Activated CD4-positive, CD25-positive, alpha-beta regulatory T cell treated with anti-CD3 and anti-CD28 coated beads, Interleukin-2, amount 50 U/mL, for 24 hours (primary cell): Measurements from ENCODE around the gene TIPRL.

Source experiments
- ATAC-seq, 2 donors: fragments of 150-1000 bp; cut with Tn5 transposase; one replicate each; pipeline ENCODE4 v1.10.0; 2021; ENCODE audit warnings: mild to moderate bottlenecking in 1 of 2, moderate library complexity in 1 of 2

TIPRL gene

GRCh38 chr1:168217664-168218063 lies 38.9 kb downstream of the TIPRL start:
- no peak for ATAC-seq

GRCh38 chr1:168218658-168219057 lies 39.9 kb downstream of the TIPRL start:
- no peak for ATAC-seq

GRCh38 chr1:168220470-168220871 lies 41.7 kb downstream of the TIPRL start:
- no peak for ATAC-seq

GRCh38 chr1:168221275-168221674 lies 42.5 kb downstream of the TIPRL start:
- ATAC-seq: no peak

GRCh38 chr1:168223261-168223660 lies 44.5 kb downstream of the TIPRL start:
- no peak for ATAC-seq

- no peak for ATAC-seq
Observed at GRCh38 chr1:168223681-168224540, 45.1 kb downstream of the TIPRL start.

- ATAC-seq: no peak
Observed at GRCh38 chr1:168224991-168225390, 46.2 kb downstream of the TIPRL start.

- ATAC-seq: peak; percentile 96 to 97
Observed at GRCh38 chr1:168225476-168226190, 46.9 kb downstream of the TIPRL start, which contains the start of gene SFT2D2. TSS of gene SFT2D2 (plus strand) at chr1:168226004. CDS start at chr1:168226080, 76 bp downstream.

GRCh38 chr1:168227620-168228019 lies 48.9 kb downstream of the TIPRL start:
- ATAC-seq: no peak

GRCh38 chr1:168229893-168230292 lies 51.1 kb downstream of the TIPRL start:
- ATAC-seq: no peak

- ATAC-seq: no peak
Observed at GRCh38 chr1:168230709-168231108, 51.9 kb downstream of the TIPRL start.

GRCh38 chr1:168234846-168235547 lies 56.2 kb downstream of the TIPRL start:
- ATAC-seq: peak; percentile 65 to 69

- no peak for ATAC-seq
Observed at GRCh38 chr1:168235548-168235885, 56.8 kb downstream of the TIPRL start.

GRCh38 chr1:168235937-168236336 lies 57.2 kb downstream of the TIPRL start:
- no peak for ATAC-seq

GRCh38 chr1:168236836-168237611 lies 58.3 kb downstream of the TIPRL start:
- peak; percentile 75 to 79 for ATAC-seq

- ATAC-seq: no peak
Observed at GRCh38 chr1:168243198-168243597, 64.4 kb downstream of the TIPRL start.

GRCh38 chr1:168243636-168244212 lies 65.0 kb downstream of the TIPRL start:
- peak in 1 of 2 donors; percentile 24 for ATAC-seq

GRCh38 chr1:168245042-168245441 lies 66.3 kb downstream of the TIPRL start:
- no peak for ATAC-seq

GRCh38 chr1:168246506-168246905 lies 67.7 kb downstream of the TIPRL start:
- ATAC-seq: no peak
